Upper lobe of left lung (tissue), 6 donors: ENCODE data around the gene GNL2. TPM values are rescaled to one million over a fixed set of nuclear protein-coding genes. Genes with fewer than 3 reads are reported as not detected.

Source experiments
- ATAC-seq, 2 donors: fragments of 200-7000 bp; cut with Tn5 transposase; one replicate each; pipeline ENCODE4 v1.9.1; 2022; ENCODE audit warnings: mild to moderate bottlenecking in 2 of 2, moderate library complexity in 2 of 2; ENCODE audit not compliant: low FRiP score in 2 of 2
- DNase-seq, 2 donors: peaks; one replicate each; pipeline ENCODE4 v3.0.0-alpha.2; 2019 to 2020
- H3K27ac ChIP-seq, 4 donors: fragments of 200-600 bp; sonication (generic); one replicate each; pipeline ENCODE4 v1.5.1; 2016 to 2019
- H3K27me3 ChIP-seq, 4 donors: fragments of 200-600 bp; sonication (generic); one replicate each; pipeline ENCODE4 v1.5.1; 2017 to 2019
- H3K36me3 ChIP-seq, 4 donors: fragments of 200-600 bp; sonication (generic); one replicate each; pipeline ENCODE4 v1.5.1; 2016 to 2019
- H3K4me1 ChIP-seq, 4 donors: fragments of 200-600 bp; sonication (generic); one replicate each; pipeline ENCODE4 v1.5.1; 2018 to 2019
- H3K4me3 ChIP-seq, 4 donors: fragments of 200-600 bp; sonication (generic); one replicate each; pipeline ENCODE4 v1.5.1; 2017 to 2019; ENCODE audit warnings: mild to moderate bottlenecking in 2 of 4, moderate library complexity in 1 of 4
- H3K9me3 ChIP-seq, 4 donors: fragments of 200-600 bp; sonication (generic); one replicate each; pipeline ENCODE4 v1.5.1; 2018 to 2019
- EP300 ChIP-seq, 4 donors: sonication (generic); formaldehyde crosslinking; IDR thresholded peaks; one replicate each; pipeline ENCODE4 v1.5.1; 2017; ENCODE audit warnings: antibody characterized with exemption in 4 of 4, control low read depth in 2 of 4
- POLR2A ChIP-seq, 4 donors: fragments of 450-650 bp; IDR thresholded peaks; one replicate each; pipeline ENCODE4 v1.5.1; 2016 to 2017; ENCODE audit warnings: antibody characterized with exemption in 4 of 4, mild to moderate bottlenecking in 2 of 4
- POLR2AphosphoS5 ChIP-seq, 2 donors: sonication (generic); formaldehyde crosslinking; IDR thresholded peaks; one replicate each; pipeline ENCODE4 v1.5.1; 2017; ENCODE audit warnings: antibody characterized with exemption in 2 of 2
- WGBS, 2 donors: methylation state at CpG; one replicate each; pipeline ENCODE4 v1.1.5; 2017 to 2018; 5-methylcytosine and 5-hydroxymethylcytosine counted together
- total RNA-seq, 6 donors: library from RNA; depleted of rRNA in 4 of 6; stranded (reverse); fragments of >200 nt in 4 of 6; gene quantifications; one replicate each; pipeline versions ENCODE4 v1.1.0 to v1.2.1, GENCODE V29; 2016 to 2021
- TF ChIP-seq, protein P1 (sequence below), 6 experiments: fragments of 450-650 bp in 4 of 6; fragments of 200-600 bp in 2 of 6; sonication (generic) in 2 of 6; IDR thresholded peaks; one replicate each; pipeline ENCODE4 v1.5.1; 2016 to 2019; ENCODE audit warnings: antibody characterized with exemption in 6 of 6
- donor health status: DM: no; HTN: no; CAD: no; lungs with moderate emphysema.
- donor health status: DM: no; HTN: yes; CAD: no; lungs with severe emphysema.

Gene GNL2
- total RNA-seq, 6 donors from 2014 or later, result 28.3 to 56.2 (median 40.3) TPM

DNA sequence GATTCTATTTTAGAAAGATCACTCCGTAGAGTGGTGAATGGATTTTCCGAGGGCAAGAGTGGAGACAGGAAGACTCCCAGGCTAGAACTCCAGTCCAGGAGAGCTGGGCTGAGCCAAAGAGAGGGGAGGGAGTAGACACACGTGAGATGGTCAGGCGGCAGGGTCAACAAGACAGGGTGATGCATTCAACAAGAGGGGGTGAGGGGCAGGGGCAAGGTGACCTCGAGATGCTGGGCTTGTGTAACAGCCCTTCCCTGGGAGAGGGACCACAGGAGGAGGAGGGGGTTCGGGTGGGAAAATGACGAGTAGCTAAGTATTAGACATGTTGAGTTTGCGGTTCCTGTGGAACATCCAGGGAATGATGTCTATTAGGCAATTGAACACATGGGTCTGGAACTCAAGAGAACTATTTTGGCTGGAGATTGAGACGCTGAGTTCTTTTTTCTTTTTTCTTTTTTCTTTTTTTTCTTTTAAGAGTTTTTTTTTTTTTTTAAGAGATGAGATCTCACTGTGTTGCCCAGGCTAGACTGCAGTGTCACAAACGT lies 25.7 kb upstream of the GNL2 start:
- no peaks in the 10 kb centered on the region for H3K27me3 ChIP-seq
- TF ChIP-seq POLR2AphosphoS5 (IDR thresholded peaks at IDR 0.05) (no peak), POLR2A (IDR thresholded peaks at IDR 0.05) (no peak), EP300 (IDR thresholded peaks at IDR 0.05) (no peak)
- TF ChIP-seq, protein P1, sequence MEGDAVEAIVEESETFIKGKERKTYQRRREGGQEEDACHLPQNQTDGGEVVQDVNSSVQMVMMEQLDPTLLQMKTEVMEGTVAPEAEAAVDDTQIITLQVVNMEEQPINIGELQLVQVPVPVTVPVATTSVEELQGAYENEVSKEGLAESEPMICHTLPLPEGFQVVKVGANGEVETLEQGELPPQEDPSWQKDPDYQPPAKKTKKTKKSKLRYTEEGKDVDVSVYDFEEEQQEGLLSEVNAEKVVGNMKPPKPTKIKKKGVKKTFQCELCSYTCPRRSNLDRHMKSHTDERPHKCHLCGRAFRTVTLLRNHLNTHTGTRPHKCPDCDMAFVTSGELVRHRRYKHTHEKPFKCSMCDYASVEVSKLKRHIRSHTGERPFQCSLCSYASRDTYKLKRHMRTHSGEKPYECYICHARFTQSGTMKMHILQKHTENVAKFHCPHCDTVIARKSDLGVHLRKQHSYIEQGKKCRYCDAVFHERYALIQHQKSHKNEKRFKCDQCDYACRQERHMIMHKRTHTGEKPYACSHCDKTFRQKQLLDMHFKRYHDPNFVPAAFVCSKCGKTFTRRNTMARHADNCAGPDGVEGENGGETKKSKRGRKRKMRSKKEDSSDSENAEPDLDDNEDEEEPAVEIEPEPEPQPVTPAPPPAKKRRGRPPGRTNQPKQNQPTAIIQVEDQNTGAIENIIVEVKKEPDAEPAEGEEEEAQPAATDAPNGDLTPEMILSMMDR (IDR thresholded peaks at IDR 0.05), result no peak
- no peak for DNase-seq

DNA sequence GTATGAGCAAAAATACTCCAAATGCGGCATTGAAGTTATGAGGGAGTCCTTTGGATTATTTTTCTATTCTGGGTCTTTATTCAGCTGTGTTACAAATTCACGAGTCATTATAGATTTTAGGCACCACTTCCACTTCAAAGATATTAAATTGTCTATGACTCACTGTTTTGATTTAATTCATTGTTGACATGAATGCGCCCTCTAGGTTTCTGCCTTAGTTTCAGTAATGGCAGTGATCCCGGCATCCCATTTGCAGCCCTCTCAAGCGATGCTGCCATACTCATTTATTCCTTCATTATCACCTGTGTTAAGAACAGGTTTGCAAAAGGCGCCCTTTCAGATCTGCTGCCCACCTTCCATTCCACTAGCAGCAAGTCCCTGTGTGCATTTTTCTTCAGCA lies 25.0 kb upstream of the GNL2 start:
- H3K27me3 ChIP-seq, result no peaks in the 10 kb centered on the region
- ATAC-seq (no peak), DNase-seq (no peak)
- no peaks in the 10 kb centered on the region for H3K9me3 ChIP-seq
- no peak overlapping the region for H3K27ac ChIP-seq
- 78 to 90% methylated on average over 6 of the region's 6 CpGs for WGBS, 2 donors
- TF ChIP-seq EP300 (IDR thresholded peaks at IDR 0.05), result no peak
- no peak for TF ChIP-seq POLR2A (IDR thresholded peaks at IDR 0.05)
- TF ChIP-seq, protein P1 (IDR thresholded peaks at IDR 0.05), result no peak
- no peak for TF ChIP-seq POLR2AphosphoS5 (IDR thresholded peaks at IDR 0.05)
- H3K4me1 ChIP-seq, result no peaks in the 10 kb centered on the region
- H3K36me3 ChIP-seq, result no peaks in the 10 kb centered on the region
- no peak overlapping the region for H3K4me3 ChIP-seq

More for the DNA sequence above, 25.7 kb upstream of the GNL2 start:
- Histone ChIP-seq H3K4me1 (no peaks in the 10 kb centered on the region), H3K4me3 (no peak overlapping the region), H3K9me3 (no peaks in the 10 kb centered on the region), H3K36me3 (no peaks in the 10 kb centered on the region), H3K27ac (no peak overlapping the region)
- ATAC-seq, result peak in 1 of 2 donors; percentile 24
- 61% methylated on average over 10 of the region's 10 CpGs for WGBS, 2 donors

- Histone ChIP-seq H3K4me3 (no peak overlapping the region), H3K36me3 (no peaks in the 10 kb centered on the region), H3K9me3 (no peaks in the 10 kb centered on the region), H3K27ac (no peak overlapping the region), H3K4me1 (no peaks in the 10 kb centered on the region), H3K27me3 (no peaks in the 10 kb centered on the region)
- no peak for ATAC-seq
- TF ChIP-seq EP300 (IDR thresholded peaks at IDR 0.05) (no peak), POLR2A (IDR thresholded peaks at IDR 0.05) (no peak), POLR2AphosphoS5 (IDR thresholded peaks at IDR 0.05) (no peak)
- TF ChIP-seq, protein P1 (IDR thresholded peaks at IDR 0.05), result no peak
- DNase-seq, result no peak
- 64 to 79% methylated on average over 4 to 14 of the region's 14 CpGs for WGBS, 2 donors
Observed at GRCh38 chr1:37616330-37616729, 20.6 kb upstream of the GNL2 start.

GRCh38 chr1:37614105-37614504 lies 18.4 kb upstream of the GNL2 start:
- no peak overlapping the region for H3K27ac ChIP-seq
- H3K4me3 ChIP-seq, result no peak overlapping the region
- H3K9me3 ChIP-seq, result no peaks in the 10 kb centered on the region
- H3K36me3 ChIP-seq, result no peaks in the 10 kb centered on the region
- TF ChIP-seq POLR2AphosphoS5 (IDR thresholded peaks at IDR 0.05), result no peak
- no peak for TF ChIP-seq POLR2A (IDR thresholded peaks at IDR 0.05)
- TF ChIP-seq EP300 (IDR thresholded peaks at IDR 0.05), result no peak
- TF ChIP-seq, protein P1 (IDR thresholded peaks at IDR 0.05), result no peak
- 85 to 91% methylated on average over 5 of the region's 5 CpGs for WGBS, 2 donors
- H3K27me3 ChIP-seq, result no peaks in the 10 kb centered on the region
- peak in 1 of 2 donors; percentile 16 for DNase-seq
- H3K4me1 ChIP-seq, result no peaks in the 10 kb centered on the region
- no peak for ATAC-seq

DNA sequence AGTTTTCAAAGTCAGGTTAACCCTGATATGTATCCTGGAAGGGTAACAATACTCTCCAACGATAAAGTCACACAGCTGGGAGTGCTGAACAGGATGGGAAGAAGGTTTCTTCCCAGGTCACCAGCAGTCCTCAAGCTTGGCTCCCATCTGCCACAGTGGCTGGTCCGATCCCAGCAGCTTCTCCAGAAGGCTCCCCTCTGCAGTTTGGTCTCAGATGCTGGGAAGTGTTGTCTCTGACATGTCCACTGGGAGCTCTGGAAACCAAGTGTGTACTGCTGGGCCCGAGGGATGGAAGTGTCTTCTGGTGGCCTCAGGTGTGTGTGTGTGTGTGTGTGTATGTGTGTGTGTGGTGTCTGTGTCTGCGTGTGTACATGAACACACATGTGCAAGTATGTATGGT lies 16.4 kb upstream of the GNL2 start:
- no peaks in the 10 kb centered on the region for H3K27me3 ChIP-seq
- H3K9me3 ChIP-seq, result no peaks in the 10 kb centered on the region
- no peak for TF ChIP-seq POLR2A (IDR thresholded peaks at IDR 0.05)
- no peak for TF ChIP-seq EP300 (IDR thresholded peaks at IDR 0.05)
- TF ChIP-seq, protein P1 (IDR thresholded peaks at IDR 0.05), result no peak
- no peak for TF ChIP-seq POLR2AphosphoS5 (IDR thresholded peaks at IDR 0.05)
- H3K27ac ChIP-seq, result no peak overlapping the region
- H3K36me3 ChIP-seq, result no peaks in the 10 kb centered on the region
- ATAC-seq (no peak), DNase-seq (no peak)
- WGBS, 2 donors, result 40 to 77% methylated on average over 1 to 4 of the region's 4 CpGs
- H3K4me1 ChIP-seq, result no peaks in the 10 kb centered on the region
- H3K4me3 ChIP-seq, result no peak overlapping the region
